ENCODE results near the gene DNAJB4. TPM values are rescaled to one million over a fixed set of nuclear protein-coding genes. Genes with fewer than 3 reads are reported as not detected.

The DNAJB4 gene
- total RNA-seq, 1 donor from 2014 or later: 23.2 TPM

DNA sequence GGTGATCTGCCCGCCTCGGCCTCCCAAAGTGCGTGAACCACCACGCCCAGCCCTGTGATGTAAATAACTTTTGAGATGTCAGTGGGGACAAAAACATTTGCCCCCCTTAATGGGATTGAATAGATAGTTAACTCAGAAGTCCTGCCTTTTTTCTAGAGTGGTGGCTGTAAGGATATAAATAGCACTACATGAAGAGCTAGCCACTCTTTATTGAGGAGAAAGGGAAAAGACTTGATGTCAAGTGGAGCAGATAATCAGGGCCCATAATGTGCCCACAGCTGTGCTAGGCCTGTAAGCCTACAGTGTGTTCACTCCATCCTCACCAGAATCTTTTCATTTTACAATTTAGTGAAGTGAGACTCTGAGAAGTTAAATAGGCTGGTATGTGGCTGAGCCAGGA, 44.7 kb downstream of the DNAJB4 start:
- TF ChIP-seq CTCF (conservative IDR thresholded peaks at IDR 0.05): no peak
- no peak overlapping the region for H3K27ac Mint-ChIP-seq (ENCODE audit: unreplicated experiment)
- no peaks in the 10 kb centered on the region for H3K9me3 Mint-ChIP-seq
- no peak for DNase-seq (ENCODE audit: low read depth, low spot score)
- no peak overlapping the region for H3K4me3 Mint-ChIP-seq
- no peaks in the 10 kb centered on the region for H3K36me3 Mint-ChIP-seq (ENCODE audit: low read depth)
- peaks cover 13% of the 10 kb centered on the region for H3K4me1 Mint-ChIP-seq
- H3K27me3 Mint-ChIP-seq (ENCODE audit: low read depth): peaks cover 57% of the 10 kb centered on the region

DNA sequence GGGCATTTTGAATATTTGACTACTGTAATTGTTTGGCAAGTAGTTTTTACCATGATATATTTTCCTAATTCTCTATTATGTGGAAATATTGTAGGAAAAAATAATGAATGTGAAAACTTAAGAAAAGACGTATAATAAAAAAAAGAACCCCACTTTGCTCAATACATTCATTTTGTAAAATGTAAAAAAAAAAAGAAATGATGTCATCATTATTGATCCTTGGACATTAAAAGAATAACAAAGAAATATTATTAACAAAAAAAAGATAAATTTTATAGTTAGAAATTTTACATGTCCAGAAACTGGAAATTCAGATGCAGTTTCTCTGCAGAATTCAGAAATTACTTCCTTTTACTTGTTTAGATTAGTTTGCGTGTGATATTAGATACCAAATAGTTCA, 46.3 kb downstream of the DNAJB4 start:
- DNase-seq (ENCODE audit: low read depth, low spot score): no peak
- peaks cover 5% of the 10 kb centered on the region for H3K4me1 Mint-ChIP-seq

DNA sequence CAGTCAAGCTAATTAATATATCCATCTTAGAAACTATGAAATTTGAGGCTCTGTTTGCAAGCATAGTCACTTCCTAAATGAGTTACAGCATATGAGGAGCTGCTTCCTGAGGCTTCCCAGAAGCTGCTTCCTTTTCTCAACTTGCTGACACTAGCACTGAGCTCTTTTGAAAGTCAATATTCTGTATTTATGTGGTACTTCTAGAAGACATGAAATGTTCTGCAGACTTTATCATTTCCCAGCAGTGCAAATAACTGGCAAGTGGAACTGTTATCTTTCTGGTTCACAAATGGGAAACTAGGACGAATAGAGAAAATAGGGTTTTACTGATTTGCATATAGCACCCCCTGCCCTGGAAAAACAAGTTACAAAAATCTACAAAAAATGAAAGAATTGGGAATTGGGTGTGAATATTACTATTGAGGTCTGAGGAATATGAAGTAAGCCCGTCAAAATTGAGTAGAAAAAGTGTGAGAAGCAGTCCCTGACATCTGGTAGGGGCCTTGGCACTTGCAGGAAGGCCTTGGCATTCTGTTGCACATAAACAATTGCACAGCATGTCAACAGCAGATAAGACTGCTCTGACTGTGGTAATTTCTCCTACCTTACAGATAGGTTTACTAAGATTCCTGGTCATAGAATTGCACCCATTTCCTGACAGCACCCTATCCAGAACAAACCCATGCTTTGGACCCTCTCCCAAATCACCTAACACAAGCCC, 48.1 kb downstream of the DNAJB4 start:
- Mint-ChIP-seq H3K36me3 (ENCODE audit: low read depth) (no peaks in the 10 kb centered on the region), H3K4me1 (no peaks in the 10 kb centered on the region), H3K4me3 (no peak overlapping the region), H3K9me3 (no peaks in the 10 kb centered on the region), H3K27ac (ENCODE audit: unreplicated experiment) (no peak overlapping the region), H3K27me3 (ENCODE audit: low read depth) (peaks cover 25% of the 10 kb centered on the region)
- no peak for TF ChIP-seq CTCF (conservative IDR thresholded peaks at IDR 0.05)
- no peak for DNase-seq (ENCODE audit: low read depth, low spot score)

More for the DNA sequence above, 46.3 kb downstream of the DNAJB4 start:
- Mint-ChIP-seq H3K4me3 (no peak overlapping the region), H3K36me3 (ENCODE audit: low read depth) (no peaks in the 10 kb centered on the region), H3K27me3 (ENCODE audit: low read depth) (peaks cover 43% of the 10 kb centered on the region), H3K27ac (ENCODE audit: unreplicated experiment) (no peak overlapping the region), H3K9me3 (no peaks in the 10 kb centered on the region)
- TF ChIP-seq CTCF (conservative IDR thresholded peaks at IDR 0.05): no peak

DNA sequence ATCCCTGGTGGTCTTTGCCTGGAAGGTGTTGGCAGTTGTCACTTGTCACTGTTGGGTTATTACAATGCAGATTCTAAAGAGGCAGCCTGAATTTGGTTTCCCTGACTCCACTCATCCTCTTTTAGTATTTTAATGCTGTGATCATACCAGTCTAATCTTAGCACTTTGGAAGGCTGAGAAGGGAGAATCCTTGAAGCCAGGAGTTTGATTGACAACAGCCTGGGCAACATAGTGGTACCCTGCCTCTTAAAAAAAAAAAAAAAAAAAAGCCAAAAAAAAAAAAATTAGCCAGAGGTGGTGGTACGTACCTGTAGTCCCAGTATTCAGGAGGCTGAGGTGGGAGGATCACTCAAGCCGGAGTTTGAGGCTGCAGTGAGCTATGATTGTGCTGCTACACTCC, 48.8 kb downstream of the DNAJB4 start:
- Mint-ChIP-seq H3K9me3 (no peaks in the 10 kb centered on the region), H3K36me3 (ENCODE audit: low read depth) (no peaks in the 10 kb centered on the region), H3K27ac (ENCODE audit: unreplicated experiment) (no peak overlapping the region), H3K27me3 (ENCODE audit: low read depth) (peaks cover 20% of the 10 kb centered on the region), H3K4me3 (no peak overlapping the region), H3K4me1 (no peaks in the 10 kb centered on the region)
- no peak for DNase-seq (ENCODE audit: low read depth, low spot score)
- no peak for TF ChIP-seq CTCF (conservative IDR thresholded peaks at IDR 0.05)

DNA sequence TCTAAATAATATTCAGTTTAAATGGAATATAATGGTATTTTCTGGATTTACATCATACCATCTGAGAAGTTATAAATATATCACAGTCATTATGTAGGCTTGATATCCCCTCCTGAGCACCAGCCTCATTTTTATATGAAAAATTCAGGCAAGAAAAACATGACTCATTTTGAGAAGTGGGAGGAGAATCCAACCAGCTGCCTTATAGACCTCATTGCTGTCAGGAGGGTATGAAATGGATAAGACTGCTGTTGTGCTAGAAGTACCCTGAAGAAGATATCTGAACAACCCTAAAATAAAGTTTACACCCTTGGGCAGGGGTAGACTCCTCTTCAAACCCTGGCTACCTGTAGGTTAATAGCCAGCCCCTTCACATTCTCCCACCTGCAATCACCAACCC, 49.8 kb downstream of the DNAJB4 start:
- no peaks in the 10 kb centered on the region for H3K4me1 Mint-ChIP-seq
- H3K36me3 Mint-ChIP-seq (ENCODE audit: low read depth): no peaks in the 10 kb centered on the region
- no peaks in the 10 kb centered on the region for H3K9me3 Mint-ChIP-seq
- no peak overlapping the region for H3K27ac Mint-ChIP-seq (ENCODE audit: unreplicated experiment)
- H3K4me3 Mint-ChIP-seq: no peak overlapping the region
- TF ChIP-seq CTCF (conservative IDR thresholded peaks at IDR 0.05): no peak
- DNase-seq (ENCODE audit: low read depth, low spot score): no peak
- H3K27me3 Mint-ChIP-seq (ENCODE audit: low read depth): peaks cover 10% of the 10 kb centered on the region

All from neural crest cell (in vitro differentiated cells).